Thyroid gland (tissue), 4 donors: ENCODE data around the gene IFNAR1.

Experiments used
- CTCF ChIP-seq, 6 experiments: fragments of 200-600 bp in 3 of 6; fragments of 450-650 bp in 3 of 6; sonication (generic) in 3 of 6; IDR thresholded peaks; one replicate each; pipeline ENCODE4 v1.5.1; 2016 to 2019; ENCODE audit warnings: antibody characterized with exemption in 6 of 6, mild to moderate bottlenecking in 2 of 6, inconsistent platforms in 1 of 6, moderate library complexity in 1 of 6
- POLR2A ChIP-seq, 2 donors: fragments of 450-650 bp; IDR thresholded peaks; one replicate each; pipeline ENCODE4 v1.6.1; 2017; ENCODE audit warnings: antibody characterized with exemption in 2 of 2, mild to moderate bottlenecking in 2 of 2, moderate library complexity in 1 of 2

GRCh38 chr21:33308586-33309490 lies 15.9 kb upstream of the IFNAR1 start:
- TF ChIP-seq POLR2A (IDR thresholded peaks at IDR 0.05) (no peak), CTCF (IDR thresholded peaks at IDR 0.05) (no peak)
